Suprapubic skin (tissue), 4 donors: ENCODE results near the gene KIAA1671. TPM values are rescaled to one million over a fixed set of nuclear protein-coding genes. Genes with fewer than 3 reads are reported as not detected.

Experiments used
- DNase-seq, 2 donors: peaks; one replicate each; pipeline ENCODE4 v3.0.0-alpha.2; 2019; ENCODE audit warnings: low spot score in 2 of 2
- H3K27ac ChIP-seq: fragments of 200-600 bp; sonication (generic); one replicate; pipeline ENCODE4 v1.5.1; 2019
- H3K27me3 ChIP-seq: fragments of 200-600 bp; sonication (generic); one replicate; pipeline ENCODE4 v1.5.1; 2019
- H3K36me3 ChIP-seq: fragments of 200-600 bp; sonication (generic); one replicate; pipeline ENCODE4 v1.5.1; 2019
- H3K4me1 ChIP-seq: fragments of 200-600 bp; sonication (generic); one replicate; pipeline ENCODE4 v1.5.1; 2019
- H3K4me3 ChIP-seq: fragments of 200-600 bp; sonication (generic); one replicate; pipeline ENCODE4 v1.5.1; 2019; ENCODE audit warnings: mild to moderate bottlenecking
- H3K9me3 ChIP-seq: fragments of 200-600 bp; sonication (generic); one replicate; pipeline ENCODE4 v1.5.1; 2019
- CTCF ChIP-seq, 2 donors: fragments of 200-600 bp in 1 of 2; fragments of 450-650 bp in 1 of 2; sonication (generic) in 1 of 2; IDR thresholded peaks; one replicate each; pipeline ENCODE4 v1.5.1; 2016 to 2019; ENCODE audit warnings: antibody characterized with exemption in 2 of 2, mild to moderate bottlenecking in 1 of 2, moderate library complexity in 1 of 2
- EP300 ChIP-seq: sonication (generic); formaldehyde crosslinking; IDR thresholded peaks from one replicate; pipeline ENCODE4 v1.6.1; 2017; ENCODE audit warnings: antibody characterized with exemption
- POLR2A ChIP-seq, 2 donors: fragments of 450-650 bp; IDR thresholded peaks; one replicate each; pipeline ENCODE4 v1.6.1; 2017; ENCODE audit warnings: antibody characterized with exemption in 2 of 2, mild to moderate bottlenecking in 2 of 2, moderate library complexity in 2 of 2
- POLR2AphosphoS5 ChIP-seq, 3 donors: sonication (generic); formaldehyde crosslinking; IDR thresholded peaks; one replicate each; pipeline ENCODE4 v1.6.1; 2017; ENCODE audit warnings: antibody characterized with exemption in 3 of 3
- WGBS: methylation state at CpG from one replicate; pipeline ENCODE4 v1.1.5; 2018; 5-methylcytosine and 5-hydroxymethylcytosine counted together
- total RNA-seq, 4 donors: library from RNA; depleted of rRNA; stranded (reverse); fragments of >200 nt; gene quantifications; one replicate each; pipeline ENCODE4 v1.1.0, GENCODE V29; 2016

The KIAA1671 gene
- total RNA-seq, 4 donors from 2014 or later = 74.4 to 116 (median 97.0) TPM

GRCh38 chr22:25205847-25206246 is 253.3 kb downstream of the KIAA1671 start:
- Histone ChIP-seq H3K27ac (no peak overlapping the region), H3K36me3 (no peaks in the 10 kb centered on the region), H3K4me3 (no peak overlapping the region), H3K9me3 (no peaks in the 10 kb centered on the region), H3K27me3 (no peaks in the 10 kb centered on the region), H3K4me1 (no peaks in the 10 kb centered on the region)
- DNase-seq = no peak
- 95% methylated on average over 1 of the region's 1 CpG for WGBS
- TF ChIP-seq EP300 (no peak), CTCF (IDR thresholded peaks at IDR 0.05) (no peak), POLR2A (IDR thresholded peaks at IDR 0.05) (no peak), POLR2AphosphoS5 (IDR thresholded peaks at IDR 0.05) (no peak)

- WGBS = 88% methylated on average over 18 of the region's 21 CpGs
- H3K4me3 ChIP-seq = no peak overlapping the region
- no peak for TF ChIP-seq POLR2AphosphoS5 (IDR thresholded peaks at IDR 0.05)
- no peak for TF ChIP-seq CTCF (IDR thresholded peaks at IDR 0.05)
- TF ChIP-seq POLR2A (IDR thresholded peaks at IDR 0.05) = no peak
- TF ChIP-seq EP300 = no peak
- no peaks in the 10 kb centered on the region for H3K27me3 ChIP-seq
- no peaks in the 10 kb centered on the region for H3K4me1 ChIP-seq
- DNase-seq = no peak
- no peaks in the 10 kb centered on the region for H3K36me3 ChIP-seq
- no peak overlapping the region for H3K27ac ChIP-seq
- no peaks in the 10 kb centered on the region for H3K9me3 ChIP-seq
These were observed 254.5 kb downstream of the KIAA1671 start for GRCh38 chr22:25206998-25207397.

GRCh38 chr22:25207553-25208157 is 255.1 kb downstream of the KIAA1671 start:
- H3K4me3 ChIP-seq = no peak overlapping the region
- WGBS = 74% methylated on average over 1 of the region's 2 CpGs
- H3K27ac ChIP-seq = no peak overlapping the region
- no peaks in the 10 kb centered on the region for H3K4me1 ChIP-seq
- no peaks in the 10 kb centered on the region for H3K36me3 ChIP-seq
- no peak for DNase-seq
- H3K9me3 ChIP-seq = no peaks in the 10 kb centered on the region
- TF ChIP-seq POLR2AphosphoS5 (IDR thresholded peaks at IDR 0.05) (no peak), EP300 (no peak), POLR2A (IDR thresholded peaks at IDR 0.05) (no peak), CTCF (IDR thresholded peaks at IDR 0.05) (no peak)
- no peaks in the 10 kb centered on the region for H3K27me3 ChIP-seq

GRCh38 chr22:25208328-25208727 is 255.8 kb downstream of the KIAA1671 start:
- Histone ChIP-seq H3K27ac (no peak overlapping the region), H3K4me1 (no peaks in the 10 kb centered on the region), H3K36me3 (no peaks in the 10 kb centered on the region), H3K9me3 (no peaks in the 10 kb centered on the region), H3K27me3 (no peaks in the 10 kb centered on the region), H3K4me3 (no peak overlapping the region)
- DNase-seq = no peak
- TF ChIP-seq EP300 = no peak
- no peak for TF ChIP-seq CTCF (IDR thresholded peaks at IDR 0.05)
- no peak for TF ChIP-seq POLR2AphosphoS5 (IDR thresholded peaks at IDR 0.05)
- TF ChIP-seq POLR2A (IDR thresholded peaks at IDR 0.05) = no peak
- 87% methylated on average over 2 of the region's 2 CpGs for whole genome bisulfite sequencing

- H3K4me1 ChIP-seq = no peaks in the 10 kb centered on the region
- no peak for DNase-seq
- no peaks in the 10 kb centered on the region for H3K27me3 ChIP-seq
- 79% methylated on average over 17 of the region's 17 CpGs for WGBS
- TF ChIP-seq POLR2AphosphoS5 (IDR thresholded peaks at IDR 0.05) = no peak
- TF ChIP-seq CTCF (IDR thresholded peaks at IDR 0.05) = no peak
- no peak for TF ChIP-seq POLR2A (IDR thresholded peaks at IDR 0.05)
- no peak for TF ChIP-seq EP300
- no peaks in the 10 kb centered on the region for H3K36me3 ChIP-seq
- H3K9me3 ChIP-seq = no peaks in the 10 kb centered on the region
- no peak overlapping the region for H3K4me3 ChIP-seq
- no peak overlapping the region for H3K27ac ChIP-seq
These were observed 256.4 kb downstream of the KIAA1671 start for GRCh38 chr22:25208743-25209505.
